CD4-positive, alpha-beta T cell treated with Interferon gamma for 1 hour (primary cell): Measurements from ENCODE around the gene PRKCA.
"Not testable (repeated sequence)": the region's sequence is repeated elsewhere in the genome, so short reads cannot be mapped to it uniquely, and the experiment has no call there.

Experiments used
- DNase-seq: peaks from one replicate; pipeline ENCODE4 v3.0.0-alpha.2; 2020

PRKCA gene

DNA sequence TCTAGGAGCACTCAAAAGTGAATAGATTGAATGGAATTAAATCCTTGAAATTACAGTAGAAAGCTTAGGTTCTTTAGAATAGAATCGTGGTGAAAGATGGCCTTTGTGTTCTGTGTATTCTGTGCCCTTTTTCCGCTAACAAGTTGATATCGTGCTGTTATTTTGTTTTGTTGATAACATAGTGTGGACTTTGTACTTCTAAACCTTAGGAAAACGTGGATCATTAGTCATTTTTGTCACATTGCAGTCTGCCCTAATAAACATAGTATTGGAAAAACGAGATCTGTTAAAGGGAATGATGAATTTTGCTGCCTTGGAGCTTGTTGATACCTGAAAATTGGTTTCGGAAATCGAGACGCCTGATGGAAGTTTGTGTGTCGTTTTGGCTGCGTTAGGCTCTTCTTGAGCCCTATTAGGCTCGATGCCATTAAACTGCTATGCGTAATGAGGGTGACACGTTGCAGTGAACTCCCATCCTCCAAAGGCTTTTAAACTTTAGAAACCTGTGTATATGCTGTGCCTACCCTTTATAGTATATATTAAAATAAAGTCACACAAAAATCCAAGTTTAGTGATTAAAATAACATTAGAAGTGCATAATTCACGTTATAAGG, 145.7 kb downstream of the PRKCA start:
- no peak for DNase-seq

DNA sequence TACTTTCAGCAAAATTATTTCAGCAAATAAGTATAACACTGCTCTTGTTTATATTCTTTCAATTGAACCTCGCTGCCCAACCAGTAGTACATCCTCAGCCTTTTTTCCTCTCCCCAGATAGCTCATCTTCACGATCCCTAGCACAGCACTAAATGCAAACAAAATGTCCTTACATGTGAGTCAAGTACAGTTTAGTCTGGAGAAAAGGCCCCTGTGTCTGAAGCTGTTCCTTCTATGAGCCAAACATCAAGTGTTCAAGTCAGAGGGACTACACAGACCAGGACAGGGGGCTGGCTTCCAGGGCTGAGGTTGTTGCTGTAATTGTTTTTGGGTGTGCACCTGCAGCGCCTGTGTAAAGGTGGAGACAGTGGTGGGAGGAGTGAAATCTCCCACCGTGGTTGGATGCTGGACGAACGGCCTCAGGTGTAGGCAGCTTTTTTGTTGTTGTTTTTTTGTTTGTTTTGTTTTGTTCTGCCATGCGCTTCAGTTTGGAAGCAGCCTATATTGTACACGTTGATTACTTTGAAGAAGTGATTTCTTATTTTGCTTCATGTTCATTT, 147.1 kb downstream of the PRKCA start:
- DNase-seq = no peak

GRCh38 chr17:66450008-66450851, 147.8 kb downstream of the PRKCA start:
- DNase-seq = no peak

- DNase-seq = no peak
Observed at GRCh38 chr17:66450852-66451158, 148.4 kb downstream of the PRKCA start.

GRCh38 chr17:66451188-66452149, 149.1 kb downstream of the PRKCA start:
- no peak for DNase-seq

- no peak for DNase-seq
Observed at GRCh38 chr17:66455060-66455459, 152.6 kb downstream of the PRKCA start.

DNA sequence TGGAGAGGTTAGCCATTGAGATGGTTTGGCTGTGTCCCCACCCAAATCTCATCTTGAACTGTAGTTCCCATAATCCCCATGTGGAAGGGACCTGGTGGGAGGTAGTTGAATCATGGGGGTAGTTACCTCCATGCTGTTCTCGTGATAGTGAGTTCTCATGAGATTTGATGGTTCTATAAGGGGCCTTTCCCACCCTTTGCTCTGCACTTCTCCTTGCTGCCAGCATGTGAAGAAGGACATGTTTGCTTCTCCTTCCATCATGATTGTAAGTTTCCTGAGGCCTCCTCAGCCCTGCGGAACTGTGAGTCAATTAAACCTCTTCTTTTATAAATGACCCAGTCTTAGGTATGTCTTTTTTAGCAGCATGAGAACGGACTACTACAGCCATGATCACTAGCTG, 155.1 kb downstream of the PRKCA start:
- DNase-seq = not testable (repeated sequence)

DNA sequence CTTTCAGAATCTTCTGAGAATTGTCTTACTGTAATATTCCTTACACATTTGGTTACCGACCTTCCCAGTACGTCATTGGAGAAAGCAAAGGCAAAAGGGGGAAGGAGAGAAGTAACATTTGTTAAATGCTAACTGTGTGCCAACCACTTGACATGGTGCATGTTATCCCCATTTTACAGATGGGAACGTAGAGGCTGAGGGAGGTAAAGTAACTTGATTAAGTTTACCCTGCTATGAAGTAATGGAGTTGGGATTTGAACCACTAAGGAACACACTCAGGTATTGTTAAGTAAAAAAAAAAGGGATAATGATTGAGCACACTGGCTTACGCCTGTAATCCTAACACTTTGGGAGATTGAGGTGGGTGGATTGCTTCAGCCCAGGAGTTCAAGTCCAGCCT, 156.4 kb downstream of the PRKCA start:
- no peak for DNase-seq

GRCh38 chr17:66459811-66460270, 157.4 kb downstream of the PRKCA start:
- peak; percentile 50 for DNase-seq

DNA sequence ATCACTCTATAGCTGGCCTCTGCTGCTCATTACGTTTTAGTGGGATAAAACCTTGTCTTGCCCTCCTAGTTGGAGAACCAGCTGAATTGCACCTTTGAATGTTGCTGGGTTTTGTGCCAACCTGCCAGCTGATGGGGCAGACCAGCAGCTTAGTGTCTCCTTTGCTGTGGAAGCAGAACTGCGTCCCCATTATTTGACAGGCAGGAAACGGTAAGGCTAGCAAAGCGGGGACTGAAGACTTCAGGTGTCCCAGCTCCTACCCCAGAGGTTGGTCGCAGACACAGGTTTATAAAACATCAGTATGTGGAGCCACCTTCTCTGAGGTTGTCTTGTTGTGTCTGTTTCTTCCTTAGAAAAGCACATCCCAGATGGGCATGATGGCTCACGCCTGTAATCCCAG, 158.1 kb downstream of the PRKCA start:
- DNase-seq = no peak

- DNase-seq = no peak
Observed at GRCh38 chr17:66461343-66461995, 159.1 kb downstream of the PRKCA start.

- no peak for DNase-seq
Observed at GRCh38 chr17:66462010-66462409, 159.6 kb downstream of the PRKCA start.

- DNase-seq = no peak
Observed at GRCh38 chr17:66464921-66465320, 162.5 kb downstream of the PRKCA start.

DNA sequence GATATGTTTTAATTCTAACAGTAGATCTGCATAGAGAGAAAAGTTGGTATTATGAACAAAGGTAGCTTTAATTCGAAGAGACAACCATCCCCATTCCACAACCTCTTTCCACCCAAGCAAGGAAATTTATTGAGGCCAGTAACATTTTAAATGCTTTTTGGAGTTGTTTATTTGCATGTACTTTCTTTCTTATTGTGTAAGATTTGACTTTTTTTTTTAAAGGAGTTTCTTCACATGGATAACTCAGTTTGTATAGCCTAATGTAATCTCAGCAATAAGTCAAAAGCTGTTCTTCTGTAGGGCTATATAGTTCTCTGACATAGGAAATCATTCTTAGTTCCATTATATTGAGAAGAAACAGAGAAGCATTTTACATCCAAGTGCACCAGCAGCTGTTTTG, 163.3 kb downstream of the PRKCA start:
- no peak for DNase-seq

- no peak for DNase-seq
Observed at GRCh38 chr17:66466106-66466820, 163.8 kb downstream of the PRKCA start.

- DNase-seq = no peak
Observed at GRCh38 chr17:66466840-66467367, 164.5 kb downstream of the PRKCA start.

DNA sequence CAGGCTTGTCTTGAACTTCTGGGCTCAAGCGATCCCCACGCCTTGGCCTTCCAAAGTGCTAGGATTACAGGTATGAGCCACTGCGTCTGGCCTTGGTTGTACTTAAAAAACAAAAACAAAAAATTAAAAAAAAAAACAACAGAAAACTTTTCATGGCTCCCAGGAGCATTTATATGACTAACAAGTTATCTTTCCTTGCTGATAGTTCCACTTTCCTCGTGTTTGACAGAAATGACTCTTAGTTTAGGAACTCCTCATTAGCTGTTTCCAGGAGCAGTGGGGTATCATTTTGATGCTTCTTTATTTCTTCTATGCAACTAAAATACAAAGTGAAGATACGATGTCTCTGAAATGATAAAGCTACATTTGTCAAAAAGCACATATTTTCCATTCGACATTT, 165.4 kb downstream of the PRKCA start:
- DNase-seq = no peak

GRCh38 chr17:66468241-66469087, 166.1 kb downstream of the PRKCA start:
- peak; percentile 11 for DNase-seq

- no peak for DNase-seq
Observed at GRCh38 chr17:66469088-66469442, 166.7 kb downstream of the PRKCA start.

DNA sequence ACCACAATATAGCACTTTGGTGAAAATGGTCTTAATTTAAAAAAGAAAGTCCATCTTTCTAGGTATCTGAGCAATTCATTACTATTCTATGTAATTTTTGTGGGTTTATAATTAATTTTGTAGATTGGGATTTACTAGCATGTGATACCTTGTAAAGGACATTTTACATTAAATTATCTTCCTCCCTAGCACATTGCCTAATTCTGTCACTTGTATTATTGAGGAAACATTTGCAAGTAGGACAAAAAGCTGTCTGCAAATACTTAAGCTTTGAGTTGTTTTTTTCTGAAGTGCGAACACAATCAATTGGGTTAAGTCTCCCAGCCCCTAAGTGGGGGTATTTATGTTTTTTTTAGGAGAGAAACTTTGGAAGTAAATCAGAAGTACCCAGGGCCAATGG, 167.0 kb downstream of the PRKCA start:
- DNase-seq = no peak

DNA sequence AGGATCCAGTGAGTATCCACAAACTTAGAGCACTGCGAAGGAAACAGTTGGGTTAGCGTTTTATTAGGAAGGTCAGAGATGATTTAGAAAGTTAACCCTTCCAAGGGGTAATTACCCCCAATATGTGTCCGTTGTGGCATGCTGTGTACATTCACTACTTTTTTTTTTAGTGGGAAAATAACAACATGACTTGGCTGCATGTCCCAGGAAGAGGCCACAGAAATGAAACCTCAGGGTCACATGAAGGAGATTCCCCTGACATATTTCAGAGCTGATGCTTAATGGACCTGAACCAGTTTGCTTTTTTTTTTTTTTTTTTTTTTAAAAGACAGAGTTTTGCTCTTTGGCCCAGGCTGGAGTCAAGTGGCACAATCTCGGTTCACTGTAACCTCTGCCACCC, 167.5 kb downstream of the PRKCA start:
- no peak for DNase-seq
